Skin of body (tissue), 2 donors: ENCODE results near the gene RPL3. TPM values are rescaled to one million over a fixed set of nuclear protein-coding genes. Genes with fewer than 3 reads are reported as not detected.

ENCODE experiments used
- DNase-seq: peaks from one replicate; lab custom pipeline; 2025; lab: John Stamatoyannopoulos, UW
- total RNA-seq: library from RNA; depleted of rRNA; stranded (reverse); fragments of >200 nt; gene quantifications from one replicate; pipeline ENCODE4 v1.2.3, GENCODE V29; 2014

RPL3 gene
- total RNA-seq, 1 donor from 2014 or later: 2,417 TPM

DNA sequence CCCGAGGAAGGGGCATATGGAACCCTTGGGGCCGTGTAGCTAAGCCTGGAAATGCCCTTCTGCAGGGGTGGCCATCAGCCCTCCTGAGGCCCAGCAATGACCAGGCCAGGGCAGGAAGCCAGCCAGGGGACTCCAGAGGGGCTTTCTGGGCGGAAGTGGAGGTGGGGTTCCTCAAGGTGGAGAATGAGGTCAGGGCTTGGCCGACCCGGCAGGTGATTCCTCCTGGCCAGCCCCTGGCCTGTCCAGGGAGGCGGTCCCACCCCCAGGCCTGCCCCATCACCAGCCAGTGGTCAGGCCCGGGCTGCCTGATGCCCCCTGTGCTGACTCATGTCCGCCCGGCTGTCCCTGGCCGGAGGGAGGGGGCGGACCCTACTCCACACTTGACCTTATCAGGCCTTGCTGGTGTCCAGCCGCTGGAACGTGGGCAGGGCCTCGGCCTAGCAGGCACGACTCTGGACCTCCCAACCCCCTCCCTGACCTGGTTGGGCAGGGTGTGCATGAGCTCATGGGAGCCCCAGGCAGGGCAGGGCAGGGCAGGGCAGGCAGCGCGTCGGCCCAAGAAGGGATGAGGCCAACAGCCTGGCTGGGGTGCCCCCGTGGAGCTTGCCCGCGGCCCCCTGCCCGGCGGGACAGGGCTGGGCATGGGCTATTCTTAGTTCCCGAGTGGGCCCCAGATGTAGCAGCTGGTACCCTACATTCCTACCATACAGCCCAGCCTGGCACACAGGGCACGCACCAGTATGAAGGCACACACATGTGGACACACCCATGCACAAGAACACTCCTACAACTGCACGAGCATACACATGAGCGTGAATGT lies 35.9 kb downstream of the RPL3 start:
- DNase-seq: peak; percentile 55

DNA sequence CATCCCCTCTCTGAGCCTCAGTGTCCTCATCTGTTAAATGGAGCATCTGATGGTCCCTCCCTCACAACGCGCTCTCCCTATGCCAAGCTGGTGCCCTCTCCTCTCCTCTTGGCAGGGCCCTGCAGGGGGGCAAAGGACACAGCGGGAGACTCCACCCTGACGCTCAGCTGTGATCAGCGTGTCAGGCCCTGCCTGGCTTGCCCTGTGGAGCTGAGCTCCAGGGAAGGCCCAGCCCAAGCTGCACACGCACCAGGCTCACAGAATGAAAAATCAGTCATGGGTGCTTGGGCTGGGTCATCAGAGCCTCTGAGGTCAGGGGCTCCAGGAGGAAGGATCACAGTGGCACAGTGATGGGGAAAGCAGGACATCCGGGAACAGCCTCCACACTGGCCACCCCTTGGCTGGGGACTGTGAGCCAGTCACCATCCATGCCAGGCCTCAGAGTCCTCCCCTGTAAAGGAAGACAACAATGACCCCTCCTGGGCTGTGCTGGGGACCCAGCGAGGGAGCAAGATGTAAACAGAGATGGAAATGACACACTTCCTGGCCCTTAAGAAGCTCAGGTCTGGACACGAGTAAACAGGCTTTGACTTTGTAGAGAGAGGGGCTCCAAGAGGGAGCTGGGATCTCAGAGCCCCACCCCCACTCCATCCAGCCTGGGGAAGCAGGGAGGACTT lies 36.6 kb downstream of the RPL3 start:
- peak; percentile 55 for DNase-seq

GRCh38 chr22:39281126-39281525 lies 38.3 kb downstream of the RPL3 start:
- DNase-seq: no peak

GRCh38 chr22:39280250-39280649 lies 39.2 kb downstream of the RPL3 start:
- no peak for DNase-seq

- no peak for DNase-seq
Measured at GRCh38 chr22:39279170-39279850, 40.1 kb downstream of the RPL3 start.

GRCh38 chr22:39278040-39278439 lies 41.4 kb downstream of the RPL3 start:
- DNase-seq: no peak

DNA sequence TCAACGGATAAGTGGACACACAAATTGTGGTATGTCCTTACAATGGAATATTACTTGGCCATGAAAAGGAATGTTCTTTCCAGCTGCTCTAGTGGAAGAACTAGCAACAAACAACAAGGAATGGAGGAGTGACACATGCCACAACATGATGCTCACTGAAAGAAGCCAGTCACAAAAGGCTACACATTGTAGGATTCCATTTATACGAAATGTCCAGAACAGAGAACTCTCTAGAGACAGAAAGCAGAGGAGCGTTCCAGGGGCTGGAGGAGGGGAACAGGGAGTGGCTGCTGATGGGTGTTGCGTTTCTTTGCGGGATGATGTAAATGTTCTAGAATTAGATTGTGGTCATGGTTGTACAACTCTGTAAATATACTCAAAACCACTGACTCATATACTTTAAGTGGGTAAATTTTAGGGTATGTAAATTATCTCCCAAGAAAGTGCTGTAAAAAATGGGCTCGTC lies 42.2 kb downstream of the RPL3 start:
- no peak for DNase-seq

DNA sequence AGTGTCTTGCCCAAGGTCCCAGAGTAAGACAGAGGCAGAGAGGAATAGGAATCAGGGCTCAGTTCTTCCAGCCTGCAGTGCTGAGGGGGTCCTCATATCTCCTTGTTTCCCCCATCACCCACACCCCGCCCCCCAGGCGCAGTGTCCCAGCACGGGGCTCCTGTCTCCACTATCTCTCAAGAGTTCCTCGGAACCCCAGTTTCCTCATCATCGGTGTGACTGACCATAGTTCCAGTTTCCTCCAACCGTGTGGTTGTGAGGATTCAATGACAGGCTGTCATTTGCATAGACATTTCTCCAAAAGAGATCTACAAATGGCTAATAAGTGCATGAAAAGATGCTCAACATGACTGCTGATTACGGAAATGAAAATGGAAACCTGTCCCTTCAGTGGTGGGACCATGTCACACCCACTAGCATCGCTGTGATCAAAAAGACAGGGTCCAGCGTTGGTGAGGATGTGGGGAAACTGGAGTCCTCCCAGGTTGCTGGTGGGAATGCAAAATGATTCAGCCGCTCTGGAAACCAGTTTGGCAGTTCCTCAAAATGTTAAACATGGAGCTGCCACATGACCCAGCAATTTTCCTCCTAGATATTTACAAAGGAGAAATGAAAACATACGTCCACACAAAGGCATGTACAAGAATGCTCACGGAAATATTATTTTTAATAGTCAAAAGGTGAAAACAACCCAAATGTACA lies 42.8 kb downstream of the RPL3 start:
- DNase-seq: no peak

- no peak for DNase-seq
Measured at GRCh38 chr22:39275814-39276439, 43.5 kb downstream of the RPL3 start.

DNA sequence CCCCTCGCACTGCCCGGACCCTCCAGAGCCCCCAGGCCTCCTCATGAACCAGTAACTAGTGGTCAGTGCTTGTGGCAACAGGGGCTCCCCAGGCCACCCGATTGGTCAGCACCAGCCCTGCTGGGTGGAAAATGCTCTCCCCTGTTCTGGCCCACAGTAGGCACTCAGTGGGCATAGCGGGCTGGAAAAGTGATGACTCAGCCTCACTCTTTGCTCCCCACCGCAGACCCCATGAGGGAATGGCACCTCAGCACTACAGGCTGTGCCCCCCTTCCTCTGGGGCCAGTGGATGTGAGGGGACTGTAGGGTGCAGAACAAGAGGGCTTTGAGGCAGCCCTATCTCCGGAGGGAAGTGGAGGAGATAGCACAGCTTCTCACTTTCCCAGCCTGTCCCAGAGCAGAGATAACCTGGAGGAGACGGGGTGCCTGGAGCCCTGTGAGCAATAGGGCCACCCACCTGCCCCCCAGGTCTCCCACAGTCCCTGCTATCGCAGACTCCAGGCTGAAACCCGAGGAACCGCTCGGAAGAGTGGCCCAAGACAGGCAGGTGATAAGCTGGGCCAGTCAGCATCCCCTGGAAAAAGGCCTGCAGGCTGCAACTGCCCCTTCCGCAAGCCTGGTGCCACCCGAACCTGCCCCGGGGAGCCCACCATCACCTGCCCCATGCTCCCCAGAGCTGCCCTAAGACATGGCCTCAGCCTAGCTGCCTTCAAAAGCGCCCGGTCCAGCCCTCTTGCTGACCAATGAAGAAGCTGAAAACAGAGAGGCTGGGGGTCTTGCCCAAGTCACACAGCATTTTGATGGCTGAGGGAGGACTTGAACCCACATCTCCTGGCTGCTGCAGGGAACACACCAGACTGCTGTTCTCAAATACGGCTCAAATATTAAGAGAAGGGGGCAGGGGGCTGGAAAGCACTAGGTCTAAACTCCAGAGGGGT lies 45.2 kb downstream of the RPL3 start:
- no peak for DNase-seq

GRCh38 chr22:39270792-39271191 lies 48.6 kb downstream of the RPL3 start:
- no peak for DNase-seq

- DNase-seq: no peak
Measured at GRCh38 chr22:39270280-39270679, 49.1 kb downstream of the RPL3 start.

- no peak for DNase-seq
Measured at GRCh38 chr22:39269095-39269790, 50.2 kb downstream of the RPL3 start.

GRCh38 chr22:39268645-39269044 lies 50.8 kb downstream of the RPL3 start:
- DNase-seq: no peak

GRCh38 chr22:39267974-39268373 lies 51.4 kb downstream of the RPL3 start:
- DNase-seq: no peak

DNA sequence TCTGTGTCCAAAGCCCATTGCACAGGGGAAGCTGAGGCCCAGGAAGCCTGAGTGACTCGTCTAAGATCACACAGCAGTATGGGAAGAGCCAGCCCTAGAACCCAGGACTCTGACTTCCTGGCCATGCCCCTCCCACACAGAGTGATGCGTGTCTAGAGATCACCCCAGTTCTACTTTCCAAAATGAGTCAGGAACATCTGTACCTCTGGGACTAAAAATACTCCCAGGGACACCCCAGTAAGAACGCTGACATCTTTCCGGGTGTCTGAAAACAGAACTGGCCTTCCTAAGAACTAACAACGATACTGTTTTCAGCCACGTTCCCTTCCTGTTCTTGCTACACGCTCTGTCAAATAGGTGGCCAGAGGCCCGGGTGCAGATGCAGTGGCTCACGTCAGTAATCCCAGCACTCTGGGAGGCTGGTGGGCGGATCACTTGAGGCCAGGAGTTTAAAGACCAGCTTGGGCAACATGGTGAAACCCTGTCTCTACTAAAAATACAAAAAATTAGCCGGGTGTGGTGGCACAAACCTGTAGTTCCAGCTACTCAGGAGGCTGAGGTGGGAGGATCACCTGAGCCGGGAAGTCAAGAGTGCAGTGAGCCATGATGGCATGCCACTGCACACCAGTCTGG lies 52.9 kb downstream of the RPL3 start:
- DNase-seq: no peak

- no peak for DNase-seq
Measured at GRCh38 chr22:39265143-39265886, 54.1 kb downstream of the RPL3 start.

DNA sequence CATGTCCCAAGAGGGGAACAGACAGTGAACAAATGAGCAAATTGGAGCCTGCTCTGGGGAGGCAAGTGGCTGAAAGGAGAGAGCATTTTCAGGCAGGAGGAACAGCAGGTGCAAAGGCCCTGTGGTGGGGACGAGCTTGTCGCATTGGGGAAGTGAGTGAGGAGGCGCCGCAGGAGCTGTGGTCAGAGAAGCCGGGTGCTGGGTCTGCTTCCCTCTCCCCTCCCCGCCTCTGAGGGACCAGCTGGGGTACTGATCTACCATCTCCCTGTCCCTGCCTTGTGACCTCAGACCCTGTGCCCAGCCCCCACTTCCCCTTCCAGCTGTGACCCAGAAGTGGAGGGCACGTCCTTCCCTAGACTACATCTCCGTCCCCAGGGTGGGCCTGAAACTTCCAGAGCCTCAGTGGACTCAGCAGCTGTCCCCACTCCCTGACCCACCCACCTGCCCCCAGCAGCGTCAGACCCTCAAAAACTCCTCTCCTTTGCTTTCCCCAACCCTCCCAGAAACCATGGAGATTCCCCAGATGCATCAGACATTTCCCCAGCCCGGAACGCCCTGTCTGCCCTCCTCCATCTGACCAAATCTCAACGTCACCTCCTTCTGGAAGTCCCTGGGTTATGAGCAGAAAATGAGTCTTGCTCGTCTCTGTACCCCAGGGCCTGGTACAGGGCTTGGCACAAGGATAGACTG lies 54.9 kb downstream of the RPL3 start:
- no peak for DNase-seq
